CD4-positive, CD25-positive, alpha-beta regulatory T cell (primary cell): ENCODE results near the gene RLN2. TPM values are rescaled to one million over a fixed set of nuclear protein-coding genes. Genes with fewer than 3 reads are reported as not detected.

ENCODE experiments used
- ATAC-seq, 2 donors: fragments of 150-1000 bp; cut with Tn5 transposase; one replicate each; pipeline ENCODE4 v1.10.0; 2021; ENCODE audit warnings: low read depth in 2 of 2, moderate number of reproducible peaks in 2 of 2, moderate library complexity in 1 of 2
- DNase-seq, 3 donors: peaks; one replicate each; pipeline versions ENCODE4 v3.0.0 to v3.0.0-alpha.2; 2012 to 2022; ENCODE audit warnings: mixed read lengths in 1 of 3
- H3K27ac ChIP-seq: one replicate; pipeline ENCODE4 v1.7.0; 2013; ENCODE audit warnings: mild to moderate bottlenecking, low read length; ENCODE audit not compliant: insufficient read depth, poor library complexity, severe bottlenecking
- H3K27me3 ChIP-seq: one replicate; pipeline ENCODE4 v1.7.0; 2013; ENCODE audit warnings: low read length; ENCODE audit not compliant: control insufficient read depth, insufficient read depth
- H3K36me3 ChIP-seq: one replicate; pipeline ENCODE4 v1.7.0; 2013; ENCODE audit warnings: mild to moderate bottlenecking, low read length, moderate library complexity; ENCODE audit not compliant: control insufficient read depth, insufficient read depth
- H3K4me1 ChIP-seq: 2 replicates; pipeline ENCODE4 v1.7.0; 2013; ENCODE audit warnings: mild to moderate bottlenecking, low read length; ENCODE audit not compliant: insufficient read depth, control insufficient read depth, poor library complexity, severe bottlenecking
- H3K4me3 ChIP-seq: one replicate; pipeline ENCODE4 v1.7.0; 2013; ENCODE audit warnings: low read depth, mild to moderate bottlenecking, low read length, moderate library complexity
- H3K9me3 ChIP-seq, 2 experiments: 1 replicate in 1 of 2; 2 replicates in 1 of 2; pipeline ENCODE4 v1.7.0; 2013; ENCODE audit warnings: low read length in 2 of 2, mild to moderate bottlenecking in 1 of 2, moderate library complexity in 1 of 2; ENCODE audit not compliant: control insufficient read depth in 2 of 2
- H3K27ac Mint-ChIP-seq, 3 donors: one replicate each; pipeline ENCODE4 v1.8.0; 2020 to 2022; ENCODE audit warnings: mild to moderate bottlenecking in 3 of 3, mixed read lengths in 3 of 3, moderate library complexity in 2 of 3
- H3K27me3 Mint-ChIP-seq: one replicate; pipeline ENCODE4 v1.8.0; 2022; ENCODE audit warnings: mild to moderate bottlenecking, mixed read lengths
- H3K36me3 Mint-ChIP-seq: one replicate; pipeline ENCODE4 v1.8.0; 2020; ENCODE audit warnings: mixed read lengths
- H3K4me1 Mint-ChIP-seq, 4 donors: one replicate each; pipeline ENCODE4 v1.8.0; 2020 to 2022; ENCODE audit warnings: mixed read lengths in 4 of 4, mild to moderate bottlenecking in 1 of 4
- H3K4me3 Mint-ChIP-seq, 4 donors: one replicate each; pipeline ENCODE4 v1.8.0; 2020 to 2022; ENCODE audit warnings: mild to moderate bottlenecking in 4 of 4, mixed read lengths in 4 of 4, moderate library complexity in 3 of 4
- H3K9me3 Mint-ChIP-seq, 7 donors: one replicate each; pipeline ENCODE4 v1.8.0; 2020 to 2022; ENCODE audit warnings: mixed read lengths in 7 of 7, mild to moderate bottlenecking in 3 of 7, moderate library complexity in 2 of 7
- polyA plus RNA-seq, 4 donors: library from polyadenylated mRNA; unstranded; fragments of 300-500 nt; fragmentation: Illumina TruSeq; gene quantifications; one replicate each; pipeline ENCODE4 v1.2.3, GENCODE V29; 2021
- total RNA-seq: library from RNA; stranded (reverse); gene quantifications from one replicate; pipeline ENCODE4 v1.2.3, GENCODE V29; 2022

Gene RLN2
- total and polyA plus RNA-seq, 5 donors from 2014 or later, result 1.3 to 7.2 (median 5.7) TPM

GRCh38 chr9:5265939-5266338, 38.6 kb downstream of the RLN2 start:
- H3K36me3 ChIP-seq, result no peaks in the 10 kb centered on the region
- H3K9me3 Mint-ChIP-seq, result peaks cover 0 to 3% (median 0%) of the 10 kb centered on the region in 7 donors
- H3K27ac ChIP-seq, result no peak overlapping the region
- ATAC-seq, result no peak
- H3K36me3 Mint-ChIP-seq, result no peaks in the 10 kb centered on the region
- no peaks in the 10 kb centered on the region for H3K27me3 ChIP-seq
- no peak for DNase-seq
- H3K9me3 ChIP-seq, result no peaks in the 10 kb centered on the region
- no peak overlapping the region for H3K4me3 ChIP-seq
- H3K4me1 ChIP-seq, result no peaks in the 10 kb centered on the region
- H3K4me3 Mint-ChIP-seq, result no peak overlapping the region
- H3K27ac Mint-ChIP-seq, result no peak overlapping the region
- peaks cover 0 to 5% (median 4%) of the 10 kb centered on the region in 4 donors for H3K4me1 Mint-ChIP-seq
- peaks cover 7% of the 10 kb centered on the region for H3K27me3 Mint-ChIP-seq

DNA sequence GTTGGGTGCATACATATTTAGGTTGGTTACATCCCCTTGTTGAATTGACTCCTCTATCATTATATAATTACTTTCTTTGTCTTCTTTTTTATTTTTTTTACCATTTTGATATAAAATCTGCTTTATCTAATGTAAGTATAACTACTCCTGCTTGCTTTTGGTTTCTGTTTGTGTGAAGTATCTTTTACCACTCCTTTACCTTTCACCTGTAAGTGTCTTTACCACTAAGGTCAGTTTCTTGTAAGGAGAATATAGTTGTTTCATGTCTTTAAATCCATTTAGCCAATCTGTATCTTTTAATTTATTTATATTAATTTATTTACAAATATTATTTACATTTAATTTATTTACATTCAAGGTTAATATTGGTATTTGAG, 40.3 kb downstream of the RLN2 start:
- no peaks in the 10 kb centered on the region for H3K9me3 ChIP-seq
- ATAC-seq (no peak), DNase-seq (no peak)
- H3K27me3 ChIP-seq, result no peaks in the 10 kb centered on the region
- Mint-ChIP-seq H3K27ac (no peak overlapping the region), H3K36me3 (no peaks in the 10 kb centered on the region), H3K4me3 (no peak overlapping the region), H3K27me3 (peaks cover 7% of the 10 kb centered on the region), H3K4me1 (peaks cover 0 to 5% (median 4%) of the 10 kb centered on the region in 4 donors), H3K9me3 (peaks cover 0 to 6% (median 0%) of the 10 kb centered on the region in 7 donors)
- H3K27ac ChIP-seq, result no peak overlapping the region
- no peak overlapping the region for H3K4me3 ChIP-seq
- H3K36me3 ChIP-seq, result no peaks in the 10 kb centered on the region
- H3K4me1 ChIP-seq, result no peaks in the 10 kb centered on the region

GRCh38 chr9:5263351-5264218, 40.9 kb downstream of the RLN2 start:
- H3K36me3 ChIP-seq, result no peaks in the 10 kb centered on the region
- ATAC-seq (no peak), DNase-seq (peak in 1 of 3 donors; percentile 11)
- H3K9me3 Mint-ChIP-seq, result peaks cover 0 to 6% (median 0%) of the 10 kb centered on the region in 7 donors
- no peaks in the 10 kb centered on the region for H3K27me3 ChIP-seq
- H3K27ac ChIP-seq, result no peak overlapping the region
- no peaks in the 10 kb centered on the region for H3K9me3 ChIP-seq
- H3K4me1 ChIP-seq, result no peaks in the 10 kb centered on the region
- no peak overlapping the region for H3K4me3 Mint-ChIP-seq
- peaks cover 0 to 5% (median 4%) of the 10 kb centered on the region in 4 donors for H3K4me1 Mint-ChIP-seq
- no peak overlapping the region for H3K27ac Mint-ChIP-seq
- no peaks in the 10 kb centered on the region for H3K36me3 Mint-ChIP-seq
- H3K4me3 ChIP-seq, result no peak overlapping the region
- peaks cover 7% of the 10 kb centered on the region for H3K27me3 Mint-ChIP-seq

Other genes with a start within 250 kb of the RLN2 start
- not detected for gene INSL6, start 119.1 kb downstream of the RLN2 start, total RNA-seq
- not detected for gene INSL6, start 119.1 kb downstream of the RLN2 start, polyA plus RNA-seq
- gene INSL4, start 73.3 kb downstream of the RLN2 start, total RNA-seq, result not detected
- gene INSL4, start 73.3 kb downstream of the RLN2 start, polyA plus RNA-seq, result not detected
- gene RLN1, start 35.2 kb upstream of the RLN2 start, total RNA-seq, result 1.5 TPM
- 1 to 10 TPM in 3 of 4 donors, under 1 TPM in 1; 0.79 to 3.2 (median 2.8) TPM for gene RLN1, start 35.2 kb upstream of the RLN2 start, polyA plus RNA-seq
- 16.4 TPM for gene PLGRKT, start 133.2 kb upstream of the RLN2 start, total RNA-seq
- 10 to 100 TPM; 46.0 to 81.8 (median 53.2) TPM for gene PLGRKT, start 133.2 kb upstream of the RLN2 start, polyA plus RNA-seq
- 7.0 TPM for gene CD274, start 145.8 kb upstream of the RLN2 start, total RNA-seq
- gene CD274, start 145.8 kb upstream of the RLN2 start, polyA plus RNA-seq, result 1 to 10 TPM in 3 of 4 donors, under 1 TPM in 1; 0.72 to 3.6 (median 1.6) TPM
- 1.1 TPM for gene PDCD1LG2, start 205.8 kb upstream of the RLN2 start, total RNA-seq
- 1 to 10 TPM in 1 of 4 donors, under 1 TPM in 2, not detected in 1; 0.85 to 2.5 (median 0.90) TPM for gene PDCD1LG2, start 205.8 kb upstream of the RLN2 start, polyA plus RNA-seq